Loucy (cell line): ENCODE data around the gene ADGRD1.

Source experiments
- H2AFZ ChIP-seq: fragments of 200-600 bp; sonication (generic); 2 replicates; pipeline ENCODE4 v1.6.0; 2016; ENCODE audit warnings: antibody characterized with exemption, mild to moderate bottlenecking, low read length, moderate library complexity
- H3F3A ChIP-seq: fragments of 200-600 bp; 2 replicates; pipeline ENCODE4 v1.6.0; 2016; ENCODE audit warnings: antibody characterized with exemption, low read depth, mild to moderate bottlenecking
- H3K27me3 ChIP-seq: fragments of 200-600 bp; sonication (generic); 2 replicates; pipeline ENCODE4 v1.6.1; 2014; ENCODE audit warnings: low read length, mild to moderate bottlenecking; ENCODE audit not compliant: insufficient read depth, poor library complexity, severe bottlenecking
- H3K36me3 ChIP-seq: fragments of 200-600 bp; sonication (generic); 2 replicates; pipeline ENCODE4 v1.6.1; 2016; ENCODE audit warnings: low read length; ENCODE audit not compliant: insufficient read depth
- H3K4me1 ChIP-seq: fragments of 200-600 bp; sonication (generic); 2 replicates; pipeline ENCODE4 v1.5.1; 2014; ENCODE audit warnings: low read length, mild to moderate bottlenecking; ENCODE audit not compliant: insufficient read depth, poor library complexity, severe bottlenecking
- H3K4me2 ChIP-seq: fragments of 200-600 bp; sonication (generic); 2 replicates; pipeline ENCODE4 v1.6.0; 2014; ENCODE audit warnings: antibody characterized with exemption, low read length, low read depth, mild to moderate bottlenecking; ENCODE audit not compliant: poor library complexity, severe bottlenecking
- H3K4me3 ChIP-seq: fragments of 200-600 bp; sonication (generic); 2 replicates; pipeline ENCODE4 v1.5.1; 2014; ENCODE audit warnings: low read length, mild to moderate bottlenecking, mixed read lengths; ENCODE audit not compliant: poor library complexity, severe bottlenecking
- H3K79me2 ChIP-seq: fragments of 200-600 bp; sonication (generic); 2 replicates; pipeline ENCODE4 v1.6.1; 2014; ENCODE audit warnings: low read length; ENCODE audit not compliant: insufficient read depth
- H3K9ac ChIP-seq: fragments of 200-600 bp; sonication (generic); 2 replicates; pipeline ENCODE4 v1.6.0; 2014; ENCODE audit warnings: mild to moderate bottlenecking, low read depth, low read length, moderate library complexity; ENCODE audit not compliant: poor library complexity, severe bottlenecking
- H3K9me2 ChIP-seq: fragments of 200-600 bp; sonication (generic); replicated peaks from 2 replicates; pipeline ENCODE4 v1.6.1; 2016; ENCODE audit warnings: low read depth, low read length, mixed read lengths
- H3K9me3 ChIP-seq: fragments of 200-600 bp; sonication (generic); 2 replicates; pipeline ENCODE4 v1.6.1; 2014; ENCODE audit warnings: mild to moderate bottlenecking, antibody characterized with exemption, low read length, low read depth; ENCODE audit not compliant: insufficient read depth
- H4K20me1 ChIP-seq: fragments of 200-600 bp; sonication (generic); 2 replicates; pipeline ENCODE4 v1.6.0; 2014; ENCODE audit warnings: antibody characterized with exemption, low read length, mild to moderate bottlenecking; ENCODE audit not compliant: insufficient read depth, poor library complexity, severe bottlenecking
- CTCF ChIP-seq: fragments of 200-600 bp; sonication (generic); conservative IDR thresholded peaks from 2 replicates; pipeline ENCODE4 v1.5.1; 2014; ENCODE audit warnings: mild to moderate bottlenecking, antibody characterized with exemption, low read length
- EZH2phosphoT487 ChIP-seq: fragments of 200-600 bp; IDR thresholded peaks from 2 replicates; pipeline ENCODE4 v1.6.1; 2018; ENCODE audit warnings: antibody characterized with exemption, mild to moderate bottlenecking, moderate library complexity, borderline replicate concordance

Gene ADGRD1

DNA sequence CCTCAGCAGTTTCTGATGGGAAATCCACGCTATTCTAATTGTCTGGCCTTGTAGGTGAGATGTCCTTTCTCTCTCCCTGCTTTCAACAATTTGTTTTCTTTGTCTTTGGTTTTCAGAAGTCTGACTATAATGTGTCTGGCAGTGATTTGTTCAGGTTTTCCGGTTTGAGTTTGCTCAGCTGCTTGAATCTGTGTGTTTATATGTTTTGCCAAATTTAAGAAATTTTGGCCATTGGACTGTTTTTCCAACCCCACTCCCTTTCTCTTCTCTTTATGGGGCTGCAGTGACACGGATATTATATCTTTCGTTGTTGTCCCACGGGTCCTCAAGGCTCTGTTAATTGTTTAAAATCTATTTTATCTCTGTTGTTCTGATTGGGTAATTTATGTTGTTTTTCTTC, 105.0 kb downstream of the ADGRD1 start:
- H3K9ac ChIP-seq = no peak overlapping the region
- TF ChIP-seq CTCF (no peak), EZH2phosphoT487 (no peak)
- no peaks in the 10 kb centered on the region for H3K9me3 ChIP-seq
- H3K79me2 ChIP-seq = no peaks in the 10 kb centered on the region
- no peaks in the 10 kb centered on the region for H3K4me1 ChIP-seq
- H3K4me2 ChIP-seq = no peak overlapping the region
- H3K27me3 ChIP-seq = no peaks in the 10 kb centered on the region
- H4K20me1 ChIP-seq = no peaks in the 10 kb centered on the region
- no peak overlapping the region for H2AFZ ChIP-seq
- no peaks in the 10 kb centered on the region for H3K9me2 ChIP-seq
- no peak overlapping the region for H3K4me3 ChIP-seq
- H3K36me3 ChIP-seq = no peaks in the 10 kb centered on the region
- no peaks in the 10 kb centered on the region for H3F3A ChIP-seq

- no peaks in the 10 kb centered on the region for H3K9me2 ChIP-seq
- H3K9ac ChIP-seq = no peak overlapping the region
- H3F3A ChIP-seq = no peaks in the 10 kb centered on the region
- no peak overlapping the region for H3K4me3 ChIP-seq
- no peaks in the 10 kb centered on the region for H3K9me3 ChIP-seq
- H3K79me2 ChIP-seq = no peaks in the 10 kb centered on the region
- H4K20me1 ChIP-seq = no peaks in the 10 kb centered on the region
- H2AFZ ChIP-seq = no peak overlapping the region
- H3K27me3 ChIP-seq = no peaks in the 10 kb centered on the region
- H3K4me1 ChIP-seq = no peaks in the 10 kb centered on the region
- H3K4me2 ChIP-seq = no peak overlapping the region
- no peaks in the 10 kb centered on the region for H3K36me3 ChIP-seq
- TF ChIP-seq CTCF (no peak), EZH2phosphoT487 (no peak)
Measured at GRCh38 chr12:131060011-131060703, 106.5 kb downstream of the ADGRD1 start.

GRCh38 chr12:131061041-131061806, 107.5 kb downstream of the ADGRD1 start:
- H2AFZ ChIP-seq = no peak overlapping the region
- no peaks in the 10 kb centered on the region for H3K36me3 ChIP-seq
- no peaks in the 10 kb centered on the region for H3K27me3 ChIP-seq
- H3K79me2 ChIP-seq = no peaks in the 10 kb centered on the region
- no peak overlapping the region for H3K9ac ChIP-seq
- H4K20me1 ChIP-seq = no peaks in the 10 kb centered on the region
- no peaks in the 10 kb centered on the region for H3K9me2 ChIP-seq
- H3F3A ChIP-seq = no peaks in the 10 kb centered on the region
- no peak overlapping the region for H3K4me2 ChIP-seq
- H3K9me3 ChIP-seq = no peaks in the 10 kb centered on the region
- H3K4me1 ChIP-seq = no peaks in the 10 kb centered on the region
- TF ChIP-seq CTCF (no peak), EZH2phosphoT487 (no peak)
- H3K4me3 ChIP-seq = no peak overlapping the region
